ENCODE data around the gene PLOD1. TPM values are rescaled to one million over a fixed set of nuclear protein-coding genes. Genes with fewer than 3 reads are reported as not detected.
"Not testable (repeated sequence)": the region's sequence is repeated elsewhere in the genome, so short reads cannot be mapped to it uniquely, and the experiment has no call there.

Gene PLOD1
- total RNA-seq, 2 experiments from 2014 or later = 17.6 to 20.8 TPM

DNA sequence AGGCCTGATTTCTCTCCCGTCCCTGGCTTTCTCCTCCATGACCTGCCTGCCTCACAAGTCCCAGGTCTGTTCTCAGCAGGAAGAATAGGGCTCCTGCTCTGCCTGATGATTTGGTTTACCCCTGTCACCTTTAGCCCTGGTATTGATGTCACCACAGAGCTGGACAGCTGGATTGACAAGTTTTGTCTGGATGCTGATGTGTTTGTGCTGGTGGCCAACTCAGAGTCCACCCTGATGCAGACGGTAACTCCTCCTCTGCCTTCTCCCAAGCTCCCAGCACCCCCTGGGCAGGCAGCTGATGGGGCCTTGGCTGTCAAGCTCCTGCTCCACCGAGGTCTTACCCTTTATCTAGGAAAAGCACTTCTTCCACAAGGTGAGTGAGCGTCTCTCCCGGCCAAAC lies 64.1 kb downstream of the PLOD1 start:
- Mint-ChIP-seq H3K27ac (no peak overlapping the region), H3K4me1 (no peaks in the 10 kb centered on the region), H3K27me3 (no peaks in the 10 kb centered on the region), H3K9me3 (ENCODE audit: low read depth) (no peaks in the 10 kb centered on the region), H3K4me3 (no peak overlapping the region), H3K36me3 (peaks cover 60% of the 10 kb centered on the region)
- DNase-seq (no peak), ATAC-seq (no peak)
- CTCF ChIA-PET = interaction anchor here (1.2 kb wide), 1 partner anchor 89 kb away, joined by 3 read pairs; no protein-coding TSS in a partner anchor

DNA sequence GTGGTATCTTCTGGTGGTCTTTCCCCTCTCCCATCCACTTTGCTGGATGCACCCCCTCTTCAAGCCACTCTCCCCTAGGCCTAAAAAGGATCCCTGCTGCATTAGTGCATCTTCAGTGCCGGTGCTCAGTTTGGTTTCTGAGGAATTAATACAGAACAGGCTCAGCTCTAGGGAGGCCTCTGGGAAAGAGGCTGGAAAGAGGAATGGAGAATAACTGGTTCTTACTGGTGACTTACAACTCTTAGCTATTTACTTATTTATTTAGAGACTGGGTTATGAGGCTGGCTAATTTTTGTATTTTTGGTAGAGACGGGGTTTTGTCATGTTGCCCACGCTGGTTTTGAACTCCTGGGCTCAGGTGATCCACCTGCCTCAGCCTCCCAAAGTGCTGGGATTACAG lies 64.7 kb downstream of the PLOD1 start:
- DNase-seq (no peak), ATAC-seq (no peak)
- H3K27ac Mint-ChIP-seq = no peak overlapping the region
- no peaks in the 10 kb centered on the region for H3K27me3 Mint-ChIP-seq
- no peak overlapping the region for H3K4me3 Mint-ChIP-seq
- peaks cover 59% of the 10 kb centered on the region for H3K36me3 Mint-ChIP-seq
- CTCF ChIA-PET = interaction anchor here (1.2 to 2.1 kb wide), 2 partner anchors 14 to 90 kb away, joined by 3 to 5 read pairs; no protein-coding TSS in a partner anchor
- H3K9me3 Mint-ChIP-seq (ENCODE audit: low read depth) = no peaks in the 10 kb centered on the region
- H3K4me1 Mint-ChIP-seq = no peaks in the 10 kb centered on the region

DNA sequence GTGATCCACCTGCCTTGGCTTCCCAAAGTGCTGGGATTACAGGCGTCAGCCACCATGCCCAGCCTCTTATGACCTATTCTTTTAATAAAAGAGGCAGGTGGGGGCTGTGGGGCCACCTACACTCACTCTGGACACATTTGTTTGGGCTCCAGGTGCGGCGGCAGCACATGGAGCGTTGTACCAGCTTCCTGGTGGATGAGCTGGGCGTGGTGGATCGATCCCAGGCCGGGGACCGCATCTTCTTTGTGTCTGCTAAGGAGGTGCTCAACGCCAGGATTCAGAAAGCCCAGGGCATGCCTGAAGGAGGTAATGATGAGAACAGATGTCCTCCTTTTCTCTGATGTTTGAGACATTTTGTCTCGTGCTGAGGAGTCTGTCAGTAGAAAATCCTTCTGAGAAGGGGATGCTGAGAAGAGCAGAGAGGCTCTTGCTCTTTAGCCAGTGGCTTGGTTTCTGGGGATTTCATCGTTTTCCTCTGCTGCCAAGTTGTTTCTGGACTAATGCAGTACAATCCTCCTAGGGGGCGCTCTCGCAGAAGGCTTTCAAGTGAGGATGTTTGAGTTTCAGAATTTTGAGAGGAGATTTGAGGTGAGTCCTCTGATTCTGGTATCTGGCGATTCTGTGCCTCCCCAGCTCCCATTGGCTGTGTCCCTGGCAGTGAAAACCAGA lies 66.9 kb downstream of the PLOD1 start:
- no peaks in the 10 kb centered on the region for H3K27me3 Mint-ChIP-seq
- peak; percentile 72 for DNase-seq
- CTCF ChIA-PET = interaction anchor here (1.3 to 2.0 kb wide), 6 partner anchors 10 to 77 kb away, joined by 3 to 8 read pairs (median 4); partner anchors contain the start of gene MIIP
- H3K27ac Mint-ChIP-seq = peak overlapping the region; percentile 54
- ATAC-seq = no peak
- peaks cover 67% of the 10 kb centered on the region for H3K36me3 Mint-ChIP-seq
- no peaks in the 10 kb centered on the region for H3K9me3 Mint-ChIP-seq (ENCODE audit: low read depth)
- no peak overlapping the region for H3K4me3 Mint-ChIP-seq
- H3K4me1 Mint-ChIP-seq = peaks cover 7% of the 10 kb centered on the region

DNA sequence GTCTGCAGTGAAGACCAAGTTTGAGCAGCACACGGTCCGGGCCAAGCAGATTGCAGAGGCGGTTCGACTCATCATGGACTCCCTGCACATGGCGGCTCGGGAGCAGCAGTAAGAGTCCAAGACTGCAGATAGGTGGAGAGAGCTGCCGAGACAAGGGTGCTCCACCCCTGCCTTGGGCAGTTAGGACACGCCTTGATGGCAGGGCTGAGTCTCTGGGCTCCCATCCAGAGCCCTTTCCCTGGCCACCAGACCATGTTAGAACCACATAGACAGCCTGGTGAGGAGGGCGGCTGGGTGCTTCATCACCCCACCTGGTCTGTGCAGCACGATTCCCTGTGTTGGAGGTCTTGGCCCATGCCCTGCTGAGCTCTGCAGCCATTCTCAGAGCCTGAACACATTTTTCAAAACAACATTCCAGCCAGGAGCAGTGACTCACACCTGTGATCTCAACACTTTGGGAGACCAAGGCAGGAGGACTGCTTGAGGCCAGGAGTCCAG lies 67.5 kb downstream of the PLOD1 start:
- no peak overlapping the region for H3K27ac Mint-ChIP-seq
- DNase-seq = no peak
- no peak for ATAC-seq
- no peaks in the 10 kb centered on the region for H3K27me3 Mint-ChIP-seq
- CTCF ChIA-PET = interaction anchor here (0.8 to 2.0 kb wide), 7 partner anchors 9 to 76 kb away, joined by 3 to 8 read pairs (median 3); partner anchors contain the start of gene MIIP
- no peaks in the 10 kb centered on the region for H3K9me3 Mint-ChIP-seq (ENCODE audit: low read depth)
- peaks cover 7% of the 10 kb centered on the region for H3K4me1 Mint-ChIP-seq
- H3K4me3 Mint-ChIP-seq = no peak overlapping the region
- peaks cover 69% of the 10 kb centered on the region for H3K36me3 Mint-ChIP-seq

DNA sequence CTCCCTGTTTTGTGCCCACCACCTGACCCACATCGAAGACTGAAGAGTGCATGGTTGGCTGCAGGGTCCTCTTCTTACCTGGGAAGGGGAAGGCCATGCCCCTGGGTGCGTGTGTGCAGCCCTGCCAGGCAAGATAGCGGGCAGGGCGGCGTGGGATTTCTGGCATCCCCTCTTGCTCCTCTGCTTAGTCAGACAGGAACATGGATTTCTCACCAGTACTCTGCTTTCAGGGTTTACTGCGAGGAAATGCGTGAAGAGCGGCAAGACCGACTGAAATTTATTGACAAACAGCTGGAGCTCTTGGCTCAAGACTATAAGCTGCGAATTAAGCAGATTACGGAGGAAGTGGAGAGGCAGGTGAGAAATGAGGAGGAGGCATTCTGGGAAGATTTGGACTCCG lies 69.2 kb downstream of the PLOD1 start:
- no peaks in the 10 kb centered on the region for H3K27me3 Mint-ChIP-seq
- CTCF ChIA-PET = interaction anchor here (1.0 to 2.0 kb wide), 2 partner anchors 31 to 45 kb away, joined by 3 to 5 read pairs; no protein-coding TSS in a partner anchor
- no peak overlapping the region for H3K4me3 Mint-ChIP-seq
- H3K4me1 Mint-ChIP-seq = peaks cover 7% of the 10 kb centered on the region
- DNase-seq = no peak
- no peak overlapping the region for H3K27ac Mint-ChIP-seq
- H3K9me3 Mint-ChIP-seq (ENCODE audit: low read depth) = no peaks in the 10 kb centered on the region
- peaks cover 68% of the 10 kb centered on the region for H3K36me3 Mint-ChIP-seq
- no peak for ATAC-seq

DNA sequence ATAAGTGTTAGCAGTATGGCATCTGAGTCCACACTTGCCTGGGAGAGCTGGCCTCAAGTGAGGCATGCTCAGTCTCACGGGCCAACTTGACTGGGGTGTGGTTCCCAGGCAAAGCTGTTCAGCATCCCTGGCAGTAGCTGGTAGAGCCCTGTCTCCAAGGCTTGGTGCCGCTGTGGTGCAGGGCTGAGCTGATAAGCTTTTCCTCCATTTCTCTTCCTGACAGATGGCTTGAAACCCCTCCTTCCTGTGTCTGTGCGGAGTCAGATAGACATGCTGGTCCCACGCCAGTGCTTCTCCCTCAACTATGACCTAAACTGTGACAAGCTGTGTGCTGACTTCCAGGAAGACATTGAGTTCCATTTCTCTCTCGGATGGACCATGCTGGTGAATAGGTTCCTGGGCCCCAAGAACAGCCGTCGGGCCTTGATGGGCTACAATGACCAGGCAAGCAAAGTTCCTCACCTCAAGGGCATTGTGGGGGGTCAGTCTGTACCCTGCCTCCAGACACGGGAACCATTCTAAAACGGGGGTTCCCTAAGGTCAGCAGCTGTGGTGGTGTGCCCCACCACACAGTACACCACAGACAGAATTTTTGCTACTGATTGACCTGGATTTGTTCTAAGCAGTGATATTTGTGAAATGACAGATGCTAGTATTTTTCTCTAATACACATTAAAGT lies 71.1 kb downstream of the PLOD1 start:
- CTCF ChIA-PET = interaction anchor here (1.3 to 1.5 kb wide), 3 partner anchors 33 to 119 kb away, joined by 3 to 4 read pairs (median 4); no protein-coding TSS in a partner anchor
- no peak for DNase-seq
- Mint-ChIP-seq H3K27ac (no peak overlapping the region), H3K36me3 (peaks cover 67% of the 10 kb centered on the region), H3K9me3 (ENCODE audit: low read depth) (no peaks in the 10 kb centered on the region), H3K27me3 (no peaks in the 10 kb centered on the region), H3K4me3 (no peak overlapping the region), H3K4me1 (peaks cover 7% of the 10 kb centered on the region)
- no peak for ATAC-seq

DNA sequence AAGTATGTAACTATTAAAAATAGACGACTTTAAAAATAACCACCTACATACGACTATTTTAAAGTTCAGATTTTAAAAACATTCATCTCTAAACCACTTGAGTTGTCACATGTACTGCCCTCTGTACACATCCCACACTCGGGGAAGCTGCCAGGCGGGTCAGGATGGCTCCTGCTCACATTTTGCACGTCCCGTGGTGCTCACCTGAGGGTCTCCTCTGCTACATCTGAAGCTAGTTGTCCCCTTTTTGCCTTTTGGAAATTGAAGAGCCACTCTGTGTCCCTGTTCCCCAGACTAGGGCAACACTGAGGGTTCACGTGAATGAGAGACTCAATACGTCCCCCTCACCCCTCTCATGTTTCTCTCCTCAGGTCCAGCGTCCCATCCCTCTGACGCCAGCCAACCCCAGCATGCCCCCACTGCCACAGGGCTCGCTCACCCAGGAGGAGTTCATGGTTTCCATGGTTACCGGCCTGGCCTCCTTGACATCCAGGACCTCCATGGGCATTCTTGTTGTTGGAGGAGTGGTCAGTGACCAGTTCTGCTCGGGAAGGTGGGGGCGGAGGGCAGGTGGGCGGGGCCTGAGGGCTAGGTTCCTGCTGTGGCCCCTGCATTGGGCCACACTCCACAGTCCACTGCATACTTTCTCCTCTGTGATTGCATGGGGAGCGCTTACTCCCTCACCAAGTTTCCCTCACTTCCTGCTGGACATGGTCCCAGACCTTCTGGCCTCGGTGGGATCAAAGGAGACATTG lies 71.8 kb downstream of the PLOD1 start:
- H3K4me1 Mint-ChIP-seq = peaks cover 7% of the 10 kb centered on the region
- H3K4me3 Mint-ChIP-seq = no peak overlapping the region
- ATAC-seq = no peak
- peaks cover 65% of the 10 kb centered on the region for H3K36me3 Mint-ChIP-seq
- H3K9me3 Mint-ChIP-seq (ENCODE audit: low read depth) = no peaks in the 10 kb centered on the region
- no peak for DNase-seq
- CTCF ChIA-PET = interaction anchor here (1.0 to 1.5 kb wide), 3 partner anchors 24 to 118 kb away, joined by 3 to 4 read pairs (median 3); no protein-coding TSS in a partner anchor
- H3K27ac Mint-ChIP-seq = no peak overlapping the region
- no peaks in the 10 kb centered on the region for H3K27me3 Mint-ChIP-seq

DNA sequence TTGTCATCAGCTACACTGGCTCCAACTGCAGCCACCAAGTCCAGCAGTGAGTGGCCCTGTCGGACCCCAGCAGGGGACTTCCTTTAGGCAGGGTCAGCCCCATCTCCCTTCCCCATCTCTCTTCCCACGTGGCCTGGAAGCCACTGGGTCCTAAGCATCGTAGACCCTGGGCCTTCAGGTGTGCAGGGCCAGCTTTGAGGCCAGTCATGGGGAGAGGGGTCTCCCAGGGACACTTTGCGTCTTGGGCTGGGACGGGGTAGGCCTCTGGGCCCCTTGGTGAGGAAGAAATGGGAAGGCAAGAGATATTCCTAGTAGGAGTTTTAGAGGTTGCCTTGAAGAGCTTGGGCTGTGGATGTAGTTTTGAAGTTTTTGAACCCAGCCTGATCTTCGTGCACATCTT lies 72.7 kb downstream of the PLOD1 start:
- ATAC-seq (no peak), DNase-seq (no peak)
- Mint-ChIP-seq H3K4me1 (peaks cover 11% of the 10 kb centered on the region), H3K36me3 (peaks cover 58% of the 10 kb centered on the region), H3K9me3 (ENCODE audit: low read depth) (no peaks in the 10 kb centered on the region), H3K27me3 (no peaks in the 10 kb centered on the region), H3K27ac (no peak overlapping the region), H3K4me3 (no peak overlapping the region)
- CTCF ChIA-PET = interaction anchor here (1.0 kb wide), 1 partner anchor 24 kb away, joined by 3 read pairs; no protein-coding TSS in a partner anchor

DNA sequence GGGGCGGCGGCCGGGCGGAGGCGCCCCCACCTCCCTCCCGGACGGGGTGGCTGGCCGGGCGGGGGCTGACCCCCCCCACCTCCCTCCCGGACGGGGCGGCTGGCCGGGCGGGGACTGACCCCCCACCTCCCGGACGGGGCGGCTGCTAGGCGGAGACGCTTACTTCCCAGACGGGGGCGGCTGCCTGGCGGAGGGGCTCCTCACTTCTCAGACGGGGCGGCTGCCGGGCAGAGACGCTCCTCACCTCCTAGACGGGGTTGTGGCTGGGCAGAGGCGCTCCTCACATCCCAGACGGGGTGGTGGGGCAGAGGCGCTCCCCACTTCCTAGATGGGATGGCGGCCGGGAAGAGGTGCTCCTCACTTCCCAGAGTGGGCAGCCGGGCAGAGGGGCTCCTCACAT lies 73.8 kb downstream of the PLOD1 start:
- CTCF ChIA-PET; ATAC-seq; H3K27me3 Mint-ChIP-seq; H3K4me3 Mint-ChIP-seq; H3K9me3 Mint-ChIP-seq (ENCODE audit: low read depth); DNase-seq; H3K27ac Mint-ChIP-seq: not testable (repeated sequence)
- Mint-ChIP-seq H3K4me1 (peaks cover 22% of the 10 kb centered on the region), H3K36me3 (peaks cover 54% of the 10 kb centered on the region)

DNA sequence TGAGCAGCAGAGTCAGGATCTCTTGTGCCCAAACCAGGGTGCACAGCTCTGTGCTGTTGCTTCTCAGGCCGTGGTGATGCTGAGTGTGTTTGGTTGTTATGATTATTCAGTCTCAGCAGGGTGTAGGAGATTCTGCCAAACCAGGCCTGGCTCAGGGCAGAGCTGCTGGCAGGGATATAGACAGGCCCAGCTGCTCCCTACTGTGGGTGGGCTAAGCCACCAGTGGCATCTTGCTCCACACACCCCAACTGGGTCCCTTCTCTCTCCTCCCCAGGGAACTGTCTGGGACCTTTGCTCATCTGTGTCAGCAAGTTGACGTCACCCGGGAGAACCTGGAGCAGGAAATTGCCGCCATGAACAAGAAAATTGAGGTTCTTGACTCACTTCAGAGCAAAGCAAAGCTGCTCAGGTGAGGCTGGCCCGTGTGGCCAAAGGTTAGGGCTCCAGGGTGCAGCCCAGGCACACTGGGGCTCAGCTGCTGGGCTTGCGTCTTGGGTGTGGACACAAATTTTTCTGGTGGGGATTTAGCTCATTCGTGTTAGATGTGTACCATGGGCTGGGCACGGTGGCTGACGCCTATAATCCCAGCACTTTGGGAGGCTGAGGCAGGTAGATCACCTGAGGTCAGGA lies 74.9 kb downstream of the PLOD1 start:
- peaks cover 47% of the 10 kb centered on the region for H3K36me3 Mint-ChIP-seq
- no peak for DNase-seq
- CTCF ChIA-PET = interaction anchor here (0.6 to 1.2 kb wide), 2 partner anchors 12 to 671 kb away, joined by 3 read pairs; no protein-coding TSS in a partner anchor
- ATAC-seq = no peak
- no peak overlapping the region for H3K4me3 Mint-ChIP-seq
- H3K27me3 Mint-ChIP-seq = no peaks in the 10 kb centered on the region
- peaks cover 32% of the 10 kb centered on the region for H3K4me1 Mint-ChIP-seq
- H3K9me3 Mint-ChIP-seq (ENCODE audit: low read depth) = no peaks in the 10 kb centered on the region
- no peak overlapping the region for H3K27ac Mint-ChIP-seq

DNA sequence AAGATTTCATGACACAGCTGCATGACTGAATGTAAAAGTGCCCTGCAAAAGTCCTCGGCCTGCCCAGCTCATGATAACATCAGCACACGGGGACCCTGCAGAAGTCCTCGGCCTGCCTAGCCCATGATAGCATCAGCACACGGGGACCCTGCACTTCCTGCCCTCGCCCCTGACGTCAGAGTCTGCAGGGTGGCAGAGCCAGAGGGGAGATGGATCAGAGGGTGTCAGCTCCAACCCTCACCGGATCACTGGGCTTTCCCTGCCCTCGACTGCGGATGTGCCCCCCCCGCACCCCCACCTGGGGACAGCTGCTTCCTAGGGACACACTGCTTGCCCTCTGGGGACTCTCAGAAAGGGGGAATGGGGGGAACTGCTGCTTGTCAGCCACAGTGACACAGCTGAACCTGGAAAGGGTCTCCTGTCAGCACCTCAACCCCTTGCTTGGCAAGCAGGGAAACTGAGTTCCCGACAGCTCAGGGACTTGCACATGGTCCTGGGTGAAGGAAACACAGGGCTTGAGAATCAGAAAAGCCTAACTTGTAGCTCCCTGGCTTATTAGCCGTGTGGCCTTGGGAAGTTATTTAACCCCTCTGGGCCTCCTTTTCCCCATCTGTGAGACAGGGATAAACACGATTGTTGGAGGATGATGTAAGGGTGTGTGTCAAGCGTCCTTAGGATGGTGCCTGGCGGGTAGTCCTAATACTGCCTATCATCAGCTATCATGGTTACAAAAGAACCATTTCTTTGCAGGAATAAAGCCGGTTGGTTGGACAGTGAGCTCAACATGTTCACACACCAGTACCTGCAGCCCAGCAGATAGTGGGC lies 76.4 kb downstream of the PLOD1 start:
- Mint-ChIP-seq H3K27ac (no peak overlapping the region), H3K36me3 (peaks cover 34% of the 10 kb centered on the region), H3K4me1 (peaks cover 31% of the 10 kb centered on the region), H3K4me3 (no peak overlapping the region), H3K9me3 (ENCODE audit: low read depth) (no peaks in the 10 kb centered on the region), H3K27me3 (no peaks in the 10 kb centered on the region)
- DNase-seq (no peak), ATAC-seq (no peak)
- CTCF ChIA-PET = interaction anchor here (1.3 to 1.8 kb wide), 3 partner anchors 9 to 68 kb away, joined by 3 to 5 read pairs (median 3); no protein-coding TSS in a partner anchor

DNA sequence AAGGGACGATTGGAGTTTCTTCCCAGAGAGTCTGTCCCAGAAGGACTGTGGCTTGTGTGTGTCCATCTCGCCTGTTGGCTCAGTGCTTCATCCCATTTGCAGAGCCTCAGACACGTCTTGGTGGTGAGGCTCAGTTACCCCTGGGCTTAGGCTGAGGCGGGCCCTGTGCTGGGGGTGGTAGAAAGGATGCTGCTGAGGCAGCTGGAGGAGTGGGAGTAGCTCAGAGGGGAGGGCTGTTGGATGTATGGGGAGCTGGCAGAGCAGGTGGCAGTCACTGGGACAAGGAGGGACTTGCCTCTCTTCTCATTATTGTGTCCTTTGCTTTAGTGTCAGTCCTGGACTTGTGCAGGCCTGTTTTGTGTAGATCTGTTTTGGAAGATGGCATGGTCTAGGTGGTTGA lies 77.5 kb downstream of the PLOD1 start:
- Mint-ChIP-seq H3K36me3 (peaks cover 27% of the 10 kb centered on the region), H3K27ac (no peak overlapping the region), H3K27me3 (no peaks in the 10 kb centered on the region), H3K4me1 (peaks cover 34% of the 10 kb centered on the region), H3K9me3 (ENCODE audit: low read depth) (no peaks in the 10 kb centered on the region), H3K4me3 (no peak overlapping the region)
- CTCF ChIA-PET = interaction anchor here (1.8 kb wide), 1 partner anchor 10 kb away, joined by 5 read pairs; no protein-coding TSS in a partner anchor
- ATAC-seq (no peak), DNase-seq (no peak)

Measured in activated CD8-positive, alpha-beta memory T cell treated with anti-CD3 and anti-CD28 coated beads, Interleukin-2, amount 10 ng/mL, durations not matched to agents 7 days and 5 days (primary cell).